HG02798 (cell line): ENCODE measurements around the gene CD52.
"Not testable (repeated sequence)": the region's sequence is repeated elsewhere in the genome, so short reads cannot be mapped to it uniquely, and the experiment has no call there.

ENCODE experiments used
- ATAC-seq: cut with Tn5 transposase; IDR thresholded peaks from one replicate; pipeline ENCODE4 v1.9.1; 2021; ENCODE audit warnings: mild to moderate bottlenecking; ENCODE audit not compliant: unreplicated experiment, poor library complexity

CD52 gene

DNA sequence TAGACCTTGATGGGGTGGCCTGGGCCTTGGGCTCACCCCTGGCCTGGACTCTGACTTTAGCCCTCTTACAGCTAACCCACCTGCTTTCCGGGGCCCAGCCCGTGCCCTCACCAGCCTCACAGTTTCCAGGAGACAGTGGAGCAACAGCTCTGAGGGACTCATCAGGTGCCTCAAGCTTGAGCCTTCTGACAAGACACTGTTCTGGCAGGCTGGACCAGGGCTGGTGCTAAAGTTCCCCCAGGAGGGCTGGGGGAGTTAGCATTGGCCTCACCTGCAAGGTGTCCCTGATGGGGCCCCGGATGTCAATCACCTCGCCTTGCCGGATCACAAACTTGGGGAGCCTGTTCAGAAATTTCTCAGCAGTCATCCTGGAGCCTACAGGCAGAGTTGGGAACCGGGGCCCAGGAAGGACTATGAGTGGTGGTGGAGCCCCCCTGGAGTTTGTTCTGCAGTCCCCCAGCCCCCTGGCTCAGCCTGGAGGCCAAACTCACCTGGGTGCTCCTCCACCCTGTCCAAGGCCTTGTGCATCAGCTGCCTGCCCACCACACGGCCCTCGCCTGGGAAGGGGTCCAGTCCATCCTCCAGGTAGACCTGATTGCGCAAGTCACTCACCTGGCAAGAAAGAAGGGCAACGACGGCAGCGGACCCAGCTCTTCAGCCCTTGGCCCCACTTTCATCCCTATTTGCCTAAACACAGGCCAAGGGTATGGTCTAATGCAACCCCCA is 33.7 kb upstream of the CD52 start:
- ATAC-seq = no peak

DNA sequence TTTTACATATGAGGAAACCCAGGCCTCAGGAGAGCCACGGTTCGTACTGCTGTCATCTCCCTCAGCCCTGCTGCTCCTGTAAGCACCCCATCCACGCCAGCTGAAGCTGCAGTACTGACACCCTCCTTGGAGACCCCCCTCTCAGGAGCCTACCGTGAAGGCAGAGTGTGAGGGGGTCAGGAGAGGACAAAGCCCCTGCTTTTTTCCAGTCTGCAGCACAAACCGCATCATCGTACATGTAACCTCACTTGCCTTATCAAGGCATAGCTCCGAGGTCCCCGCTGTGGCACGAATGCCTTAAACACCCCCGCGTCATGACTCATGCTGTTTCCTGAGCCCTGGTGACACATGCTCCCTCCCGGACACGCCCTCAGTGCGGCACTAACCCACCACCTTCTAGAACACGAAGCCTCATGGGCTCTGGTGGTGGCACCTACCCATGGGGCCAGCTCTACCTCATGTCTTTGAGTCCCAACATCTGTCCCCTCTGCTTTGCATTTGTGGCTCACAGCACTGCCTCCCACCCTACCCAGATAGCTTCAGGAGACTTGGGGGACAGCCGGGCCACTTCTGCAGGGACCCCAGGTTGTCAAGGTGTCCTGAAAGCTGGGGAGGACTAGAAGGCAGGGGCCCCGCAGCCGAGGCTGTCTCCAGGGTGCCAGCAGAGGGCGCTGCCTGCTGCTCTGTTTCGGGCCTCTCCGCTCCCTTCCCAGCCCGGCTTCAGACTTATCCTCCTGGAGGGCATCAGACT is 33.0 kb upstream of the CD52 start:
- peak; percentile 30 for ATAC-seq

DNA sequence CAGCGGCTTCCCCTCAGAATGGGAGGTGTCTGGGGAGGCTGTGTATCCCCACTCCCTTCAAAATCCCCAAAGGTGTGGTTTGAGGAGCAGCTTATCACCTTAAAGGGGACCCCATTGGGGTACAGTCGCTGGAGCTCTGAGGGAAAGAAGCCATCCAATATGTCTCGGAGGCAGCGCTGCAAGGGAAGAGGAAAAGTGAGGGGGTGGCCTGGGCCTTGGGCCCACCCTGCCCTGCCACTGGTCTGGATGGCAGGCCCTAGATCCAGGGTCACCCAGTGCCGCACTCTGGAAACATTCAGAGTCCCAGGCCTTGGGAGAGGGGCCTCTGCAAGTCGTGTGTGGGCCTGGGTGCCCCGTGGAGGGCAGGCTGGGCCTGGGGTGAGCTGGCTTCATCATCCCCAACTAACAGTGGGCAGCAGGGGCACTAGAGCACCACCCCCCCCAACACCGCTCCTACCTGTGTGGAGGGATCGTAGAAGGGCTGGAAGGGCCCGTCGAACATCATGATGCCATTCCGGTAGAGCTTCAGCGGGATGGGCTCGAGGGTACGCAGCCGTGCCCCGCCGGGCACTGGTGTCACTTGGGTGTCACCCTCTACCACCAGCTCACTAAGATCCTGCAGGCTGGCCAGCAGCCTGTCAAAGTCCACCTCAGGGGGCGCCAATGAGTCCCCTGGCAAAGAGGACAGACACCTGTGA is 32.2 kb upstream of the CD52 start:
- ATAC-seq = no peak

DNA sequence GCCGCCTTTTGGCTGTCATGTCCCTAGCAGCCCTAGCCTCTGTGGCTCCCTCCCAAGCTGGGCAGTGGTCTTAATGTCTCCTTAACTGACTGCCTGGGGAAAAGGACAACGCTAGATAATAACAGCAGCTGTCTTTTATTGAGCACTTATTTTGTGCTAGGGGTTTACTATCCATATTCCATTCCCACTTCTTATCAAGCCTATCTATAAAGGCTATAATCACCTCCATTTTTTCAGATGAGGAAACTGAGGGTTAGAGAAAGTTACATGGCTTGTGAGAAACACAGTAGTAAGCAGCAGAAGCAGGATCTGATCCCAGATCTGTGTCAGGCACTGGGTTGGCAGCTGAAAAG is 31.7 kb upstream of the CD52 start:
- no peak for ATAC-seq

GRCh38 chr1:26287033-26287711 is 30.6 kb upstream of the CD52 start:
- no peak for ATAC-seq

DNA sequence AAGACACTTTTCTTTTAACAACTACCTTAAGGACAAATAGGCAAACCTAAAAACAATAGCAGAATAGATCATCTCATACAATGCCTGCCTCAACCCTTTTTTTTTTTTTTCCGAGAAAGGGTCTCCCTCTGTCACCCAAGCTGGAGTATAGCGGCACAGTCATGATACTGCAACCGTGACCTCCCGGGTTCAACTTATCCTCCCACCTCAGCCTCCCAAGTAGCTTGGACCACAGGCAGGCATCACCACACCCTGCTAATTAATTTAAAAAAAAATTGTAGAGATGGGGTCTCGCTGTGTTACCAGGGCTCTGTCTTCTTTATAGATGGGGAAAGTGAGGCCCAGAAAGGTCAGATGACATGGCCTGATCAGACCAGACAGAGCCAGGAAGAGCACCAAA is 29.9 kb upstream of the CD52 start:
- ATAC-seq = no peak

- ATAC-seq = no peak
Observed at GRCh38 chr1:26288311-26288941, 29.3 kb upstream of the CD52 start.

DNA sequence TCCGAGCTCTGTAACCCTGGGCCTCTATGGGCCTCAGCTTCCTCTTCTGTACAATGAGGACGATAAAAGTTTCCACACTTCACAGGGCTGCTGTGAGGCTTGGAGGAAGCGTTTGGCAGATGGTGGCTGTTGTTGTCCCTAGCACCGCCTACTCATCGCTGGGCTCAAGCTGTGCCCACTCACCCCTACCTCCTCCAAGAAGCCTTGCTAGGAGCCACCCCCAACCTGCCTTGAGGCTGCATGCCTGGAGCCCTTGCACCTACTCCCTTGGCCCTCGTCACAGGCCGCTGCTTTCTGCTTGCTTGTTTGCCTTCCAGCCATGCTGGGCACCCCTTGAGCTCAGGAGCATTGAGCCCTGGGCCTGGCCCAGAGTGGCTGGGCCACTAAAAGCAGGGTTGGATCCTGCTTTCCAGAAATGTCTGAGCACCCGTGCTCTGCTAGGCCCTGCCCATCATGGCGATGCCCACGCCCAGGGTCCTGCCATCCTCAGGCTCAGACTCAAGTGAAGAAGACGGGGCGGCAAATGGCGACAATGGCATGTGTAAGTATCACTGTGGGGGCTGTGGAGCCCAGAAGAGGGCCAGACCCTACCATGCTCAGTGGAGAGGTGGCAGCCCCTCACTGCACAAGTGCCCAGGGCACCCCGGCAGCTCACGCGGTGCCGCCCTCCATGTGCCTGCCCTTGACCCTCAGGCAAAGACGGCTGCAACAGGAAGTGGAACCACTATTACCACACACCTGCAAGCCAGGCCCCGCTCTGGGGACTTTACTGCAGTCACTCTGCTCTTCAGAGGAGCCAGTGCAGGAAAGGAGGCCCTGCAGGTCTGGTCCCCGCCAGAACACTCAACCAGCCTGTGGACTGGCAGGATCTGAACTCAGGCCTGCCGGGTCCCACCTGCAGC is 28.3 kb upstream of the CD52 start:
- ATAC-seq = peak; percentile 36

- ATAC-seq = no peak
Observed at GRCh38 chr1:26290122-26290881, 27.5 kb upstream of the CD52 start.

GRCh38 chr1:26290882-26291261 is 26.9 kb upstream of the CD52 start:
- no peak for ATAC-seq

GRCh38 chr1:26291433-26291832 is 26.3 kb upstream of the CD52 start:
- no peak for ATAC-seq

DNA sequence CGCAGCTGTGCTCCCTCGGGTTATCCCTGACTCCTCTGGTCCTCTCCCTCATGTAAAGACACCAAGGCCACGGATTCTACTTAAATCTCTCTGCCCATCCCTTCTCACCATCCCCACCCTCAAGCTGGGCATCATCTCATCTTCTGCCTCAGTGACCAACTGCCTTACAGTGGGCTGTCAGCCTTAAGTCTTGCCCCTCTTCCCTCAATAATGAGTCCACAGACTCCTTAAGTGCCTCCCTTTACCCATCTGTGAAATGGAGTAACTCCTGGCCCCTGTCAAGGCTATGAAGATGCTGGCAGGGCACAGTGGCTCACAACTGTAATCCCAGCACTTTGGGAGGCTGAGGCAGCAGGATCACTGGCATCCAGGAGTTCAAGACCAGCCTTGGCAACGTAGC is 25.8 kb upstream of the CD52 start:
- ATAC-seq = no peak

DNA sequence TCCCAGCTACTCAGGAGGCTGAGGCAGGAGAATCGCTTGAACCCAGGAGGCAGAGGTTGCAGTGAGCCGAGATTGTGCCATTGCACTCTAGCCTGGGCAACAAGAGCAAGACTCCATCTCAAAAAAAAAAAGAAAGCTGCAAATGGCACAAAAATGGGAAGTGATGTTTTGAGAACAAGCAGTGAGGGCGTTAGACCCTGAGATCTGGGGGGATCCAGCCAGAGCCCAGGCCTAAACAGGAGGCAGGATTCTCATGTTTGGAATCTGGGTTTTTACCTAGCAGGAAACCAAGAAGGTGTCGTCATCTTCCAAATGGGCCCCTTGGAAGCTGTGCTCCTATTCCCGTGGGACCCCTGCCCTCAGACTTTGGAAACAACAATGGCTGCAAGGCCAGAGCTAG is 25.0 kb upstream of the CD52 start:
- ATAC-seq = not testable (repeated sequence)

GRCh38 chr1:26293911-26294463 is 23.8 kb upstream of the CD52 start:
- no peak for ATAC-seq

- no peak for ATAC-seq
Observed at GRCh38 chr1:26295194-26296138, 22.3 kb upstream of the CD52 start.

DNA sequence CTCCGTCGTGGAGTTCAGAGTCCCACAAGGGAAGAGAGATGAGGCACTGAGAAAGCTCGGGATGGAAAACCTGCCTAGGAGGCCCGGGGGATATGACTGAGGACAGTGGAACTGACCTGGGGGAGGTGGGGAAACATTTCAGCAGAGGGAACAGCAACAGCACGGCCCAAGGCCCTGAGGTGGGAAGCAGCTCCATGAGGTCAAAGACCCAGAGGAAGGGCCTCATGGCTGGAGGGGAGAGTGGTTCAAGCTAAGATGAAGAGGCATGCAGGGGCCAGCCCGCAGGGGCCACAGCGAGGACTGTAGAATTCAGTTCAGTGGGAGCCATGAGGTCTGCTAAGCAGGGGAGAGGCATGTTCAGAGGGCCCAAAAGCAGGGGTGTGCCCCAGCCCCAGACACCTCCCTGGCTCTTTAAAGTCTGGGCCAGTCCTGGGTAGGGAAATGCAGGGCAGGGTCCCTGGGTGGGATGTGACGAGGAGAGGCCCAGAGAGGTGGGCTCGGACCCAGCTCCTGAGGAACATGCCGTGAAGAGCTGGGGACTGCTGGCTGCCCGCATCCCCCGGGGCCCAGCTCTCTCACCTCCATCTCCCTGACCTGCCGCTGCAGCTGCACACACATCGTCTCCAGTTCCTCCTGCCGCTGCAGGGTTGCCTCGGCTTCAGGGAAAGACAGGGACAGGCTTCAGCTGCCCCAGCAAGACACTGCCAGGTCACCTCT is 21.3 kb upstream of the CD52 start:
- no peak for ATAC-seq
